HuH-7.5 (cell line): ENCODE data around the gene MAPKAPK5.
"Not testable (repeated sequence)": the region's sequence is repeated elsewhere in the genome, so short reads cannot be mapped to it uniquely, and the experiment has no call there.

Experiments used
- DNase-seq: peaks from one replicate; pipeline ENCODE4 v3.0.0; 2011; ENCODE audit warnings: low spot score

Gene MAPKAPK5

DNA sequence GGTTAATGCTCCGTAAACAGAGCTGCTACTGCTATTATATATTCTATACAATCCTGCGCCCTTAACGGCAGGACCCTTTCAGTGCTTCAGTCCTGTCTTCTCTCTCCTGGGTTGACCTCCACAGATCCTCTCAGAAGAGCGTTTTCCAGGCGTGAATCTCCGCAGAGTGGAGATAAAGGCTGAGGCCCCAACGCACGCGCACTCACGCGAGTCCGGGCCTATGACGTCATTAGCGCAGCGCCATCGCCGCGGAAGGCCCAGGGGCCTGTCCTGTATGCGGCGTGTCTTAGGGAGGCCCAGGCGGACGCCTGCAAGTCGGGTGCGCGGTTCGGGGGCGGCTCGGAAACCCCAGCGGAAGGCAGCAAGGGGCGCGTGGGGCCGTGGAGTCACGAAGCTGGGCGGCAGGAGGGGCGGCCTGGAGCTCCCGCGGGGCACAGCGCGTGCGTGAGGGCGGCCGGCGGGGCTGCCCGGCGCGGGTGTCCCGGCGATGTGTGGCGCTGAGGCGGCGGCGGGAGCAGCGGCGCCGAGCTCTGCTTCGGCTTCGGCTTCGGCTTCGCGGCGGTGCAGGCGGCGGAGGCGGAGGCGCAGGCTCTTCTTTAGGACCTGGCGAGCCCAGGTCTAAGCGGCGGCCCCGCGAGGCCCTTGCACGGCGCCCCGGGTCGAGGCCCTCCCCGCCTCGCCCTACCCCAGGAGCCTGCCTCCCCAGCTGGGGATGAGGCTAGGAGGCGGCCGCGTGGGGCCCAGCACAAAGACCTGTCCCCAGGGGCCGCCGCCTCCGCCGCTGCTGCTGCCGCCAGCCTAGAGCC is at the start of gene MAPKAPK5:
Gene MAPKAPK5, plus strand, starts transcription at position 479 of the 806 bp plus-strand sequence. CDS start 506 bp downstream, outside the sequence.
- DNase-seq = peak; percentile 97

DNA sequence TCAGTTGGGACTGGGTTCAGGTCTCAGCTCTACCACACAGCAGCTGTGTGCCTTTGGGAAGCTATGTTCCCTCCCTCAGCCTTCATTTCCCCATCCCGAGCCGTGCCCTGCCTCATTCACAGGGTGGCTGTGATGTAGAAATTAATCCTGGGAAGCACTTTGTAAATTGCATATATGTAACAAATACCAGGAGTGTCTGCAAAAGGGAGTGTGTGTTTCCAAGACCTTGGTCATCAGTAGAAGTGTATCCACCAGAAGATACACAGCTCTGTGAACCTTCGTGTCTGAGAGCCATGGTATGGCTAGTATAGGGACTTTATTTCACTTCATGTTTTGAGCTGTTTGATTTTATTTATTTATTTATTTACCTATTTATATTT is 49.2 kb upstream of the MAPKAPK5 start:
- DNase-seq = no peak

DNA sequence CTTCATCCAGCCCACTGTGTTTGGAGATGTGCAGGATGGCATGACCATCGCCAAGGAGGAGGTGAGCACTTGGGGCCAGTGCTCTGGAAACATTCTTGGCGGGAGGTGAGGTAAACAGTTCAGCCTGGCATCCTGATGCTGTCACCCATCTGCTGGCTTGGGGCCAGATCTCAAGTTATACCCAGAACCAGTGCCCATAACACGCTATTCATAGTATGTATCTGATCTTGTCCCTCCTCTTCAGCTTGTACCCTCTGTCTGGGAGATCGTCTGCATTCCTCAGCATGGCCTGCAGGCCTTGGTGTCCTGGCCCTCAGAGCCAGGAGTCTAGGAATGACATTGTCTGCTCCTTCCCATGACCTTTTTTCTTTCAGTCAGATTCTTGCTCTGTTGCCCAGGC is 43.8 kb upstream of the MAPKAPK5 start:
- no peak for DNase-seq

DNA sequence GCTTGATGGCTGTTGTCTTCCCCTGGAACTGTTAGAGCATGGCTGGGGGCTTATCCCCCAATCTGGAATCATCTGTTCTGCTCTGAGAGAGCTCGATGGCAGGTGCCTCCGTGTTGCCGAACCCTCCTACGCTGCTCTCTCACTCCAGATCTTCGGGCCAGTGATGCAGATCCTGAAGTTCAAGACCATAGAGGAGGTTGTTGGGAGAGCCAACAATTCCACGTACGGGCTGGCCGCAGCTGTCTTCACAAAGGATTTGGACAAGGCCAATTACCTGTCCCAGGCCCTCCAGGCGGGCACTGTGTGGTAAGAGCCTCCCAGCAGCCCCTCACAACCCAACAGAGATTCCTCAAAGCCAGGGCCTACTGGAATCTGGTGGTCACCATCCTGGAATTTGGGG is 42.3 kb upstream of the MAPKAPK5 start:
- no peak for DNase-seq

- no peak for DNase-seq
Observed at GRCh38 chr12:111803038-111803626, 38.9 kb upstream of the MAPKAPK5 start.

DNA sequence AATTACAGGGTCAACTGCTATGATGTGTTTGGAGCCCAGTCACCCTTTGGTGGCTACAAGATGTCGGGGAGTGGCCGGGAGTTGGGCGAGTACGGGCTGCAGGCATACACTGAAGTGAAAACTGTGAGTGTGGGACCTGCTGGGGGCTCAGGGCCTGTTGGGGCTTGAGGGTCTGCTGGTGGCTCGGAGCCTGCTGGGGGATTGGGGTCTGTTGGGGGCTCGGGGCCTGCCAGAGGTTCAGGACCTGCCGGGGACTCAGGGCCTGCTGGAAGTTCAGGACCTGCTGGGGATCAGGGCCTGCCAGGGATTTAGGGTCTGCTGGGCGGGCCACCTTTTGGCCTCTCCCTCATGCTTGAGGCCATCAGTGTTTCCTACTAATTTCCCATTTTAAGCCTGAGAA is 38.2 kb upstream of the MAPKAPK5 start:
- no peak for DNase-seq

- DNase-seq = no peak
Observed at GRCh38 chr12:111806304-111806703, 35.7 kb upstream of the MAPKAPK5 start.

- DNase-seq = no peak
Observed at GRCh38 chr12:111807232-111807631, 34.8 kb upstream of the MAPKAPK5 start.

DNA sequence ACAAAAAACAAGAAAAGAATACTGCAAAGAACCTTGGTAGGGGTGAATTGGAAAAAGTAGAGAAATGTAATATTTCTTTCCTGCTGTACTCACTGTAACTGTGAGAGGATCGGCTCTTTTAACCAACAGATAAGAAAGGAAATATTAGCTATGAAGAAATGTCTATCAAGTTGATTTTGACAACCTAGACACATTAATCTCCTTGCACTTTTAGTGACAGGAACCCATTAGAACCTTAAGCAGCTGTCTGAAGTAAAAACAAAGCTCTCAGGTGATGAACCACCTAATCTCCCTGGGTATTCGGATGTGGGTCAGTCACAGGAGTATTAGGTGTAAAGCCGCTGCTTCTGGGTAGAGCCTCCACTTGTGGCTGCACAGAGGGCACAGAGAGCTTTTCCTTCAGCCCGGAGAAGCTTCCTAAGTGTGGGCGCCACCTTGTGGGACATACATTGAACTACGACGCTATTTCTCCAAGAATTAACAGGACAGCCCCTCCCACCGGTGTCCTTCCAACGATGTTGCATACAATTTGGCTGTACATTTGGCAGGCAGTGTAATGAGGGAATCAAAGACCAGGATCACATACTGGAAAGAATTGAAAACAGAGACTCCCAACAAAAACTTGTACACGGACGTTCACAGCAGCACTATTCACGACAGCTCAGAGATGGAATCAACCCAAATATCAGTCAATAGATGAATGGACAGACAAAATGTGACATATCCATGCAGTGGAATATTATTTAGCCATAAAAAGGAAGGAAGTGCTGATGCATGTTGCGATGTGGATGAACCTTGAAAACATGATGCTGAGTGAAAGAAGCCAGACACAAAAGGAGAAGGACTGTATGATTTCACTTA is 28.9 kb upstream of the MAPKAPK5 start:
- DNase-seq = peak; percentile 75

- DNase-seq = no peak
Observed at GRCh38 chr12:111816065-111816615, 25.9 kb upstream of the MAPKAPK5 start.

GRCh38 chr12:111816898-111817297 is 25.1 kb upstream of the MAPKAPK5 start:
- not testable (repeated sequence) for DNase-seq

DNA sequence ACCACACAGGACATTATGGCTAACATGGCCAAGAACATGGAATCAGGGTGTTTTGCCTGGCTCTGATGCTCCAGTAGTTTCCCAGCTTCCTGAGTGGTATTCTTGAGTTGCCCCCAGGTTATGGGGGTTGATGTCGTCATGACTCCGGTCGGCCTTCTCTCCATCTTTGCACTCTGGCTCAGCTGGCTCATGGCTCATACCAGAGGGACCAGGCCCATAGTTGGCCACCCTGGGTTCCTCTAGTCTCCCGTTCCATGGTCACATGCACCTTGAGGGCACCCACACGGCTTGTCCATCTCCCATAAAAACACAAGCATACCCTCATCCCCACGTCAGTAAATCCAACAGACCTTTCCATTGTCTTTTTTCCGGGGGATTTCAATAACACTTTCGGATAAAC is 23.7 kb upstream of the MAPKAPK5 start:
- no peak for DNase-seq

DNA sequence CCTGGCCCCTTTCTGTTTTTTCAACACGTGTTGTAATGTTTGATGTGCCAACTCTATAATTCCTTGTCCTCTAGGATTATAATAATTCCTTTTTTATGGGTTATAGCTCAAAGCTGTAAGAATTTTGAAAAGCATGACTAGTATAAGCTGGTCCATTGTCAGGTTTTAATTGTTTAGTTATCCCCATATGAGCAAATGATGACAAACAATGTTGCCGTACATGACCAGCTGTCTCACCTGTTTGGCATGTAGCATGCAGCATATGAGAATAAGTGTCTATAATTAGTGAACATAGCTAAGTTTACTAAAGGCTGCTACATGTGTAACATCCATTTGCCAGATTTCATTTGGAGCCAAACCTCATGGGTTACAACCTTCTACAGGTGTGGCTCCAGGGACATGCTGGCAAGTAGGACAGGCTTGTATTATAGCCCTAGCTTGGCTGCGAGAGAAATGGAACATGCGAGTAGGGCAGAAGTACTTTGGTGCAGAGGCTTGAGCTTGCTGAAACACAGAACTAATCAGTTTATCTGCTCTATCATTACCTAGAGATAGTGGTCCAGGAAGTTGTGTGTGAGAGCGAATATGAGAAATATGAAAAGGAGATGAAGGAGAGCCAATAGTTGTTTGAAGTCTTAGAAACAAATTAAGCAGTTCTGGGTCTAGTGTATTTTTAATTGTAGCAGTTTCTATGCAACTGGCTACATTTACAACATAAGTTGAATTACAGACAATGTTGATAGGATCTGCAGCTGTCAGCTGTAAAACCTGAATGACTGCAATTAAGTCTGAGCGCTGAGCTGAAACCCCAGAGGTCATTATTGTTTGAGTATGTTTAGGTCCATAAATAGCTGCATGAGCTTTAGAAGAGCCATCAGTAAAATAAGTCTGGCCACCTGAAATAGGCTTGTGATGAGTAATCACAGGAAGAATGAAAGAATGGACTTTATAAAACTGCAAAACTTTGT is 22.6 kb upstream of the MAPKAPK5 start:
- DNase-seq = no peak

- not testable (repeated sequence) for DNase-seq
Observed at GRCh38 chr12:111820828-111821227, 21.2 kb upstream of the MAPKAPK5 start.

GRCh38 chr12:111822886-111823285 is 19.1 kb upstream of the MAPKAPK5 start:
- DNase-seq = no peak

DNA sequence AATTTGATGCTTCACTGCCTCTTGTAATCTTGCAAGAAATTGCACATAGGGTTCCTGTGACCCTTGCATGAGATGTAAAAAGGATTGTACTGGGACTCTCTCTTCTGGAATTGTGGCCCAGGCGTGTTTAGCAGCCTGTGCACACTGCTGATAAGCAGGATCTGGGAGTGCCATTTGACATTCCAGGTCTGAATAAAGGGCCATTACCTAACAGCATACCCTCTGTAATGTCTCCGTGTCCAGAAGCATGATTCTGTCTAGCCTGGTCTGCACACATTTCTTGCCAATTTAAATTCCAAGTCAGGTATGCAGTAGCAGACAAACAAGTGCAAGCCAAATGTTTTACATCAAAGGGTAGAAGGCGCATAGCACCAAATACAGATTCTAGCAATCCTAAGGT is 18.1 kb upstream of the MAPKAPK5 start:
- DNase-seq = no peak

DNA sequence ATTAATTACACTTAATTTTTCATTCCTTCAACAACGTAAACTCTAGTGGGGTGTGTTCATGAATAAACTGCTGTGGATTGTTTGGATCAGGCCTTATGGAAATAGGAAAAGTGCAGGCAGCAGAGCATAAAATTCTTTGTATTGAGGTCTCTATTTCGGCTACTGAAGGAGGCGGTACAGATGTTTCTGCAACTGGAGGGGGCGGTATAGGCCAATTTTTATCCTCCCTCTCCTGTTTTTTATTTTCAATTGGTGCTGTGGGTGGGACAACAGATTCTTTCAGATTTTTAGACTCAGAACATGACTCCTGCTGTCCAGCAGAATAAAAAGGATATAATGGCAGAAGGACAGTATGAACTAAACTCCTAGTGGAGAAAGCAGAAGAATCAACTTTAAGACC is 17.7 kb upstream of the MAPKAPK5 start:
- DNase-seq = not testable (repeated sequence)

DNA sequence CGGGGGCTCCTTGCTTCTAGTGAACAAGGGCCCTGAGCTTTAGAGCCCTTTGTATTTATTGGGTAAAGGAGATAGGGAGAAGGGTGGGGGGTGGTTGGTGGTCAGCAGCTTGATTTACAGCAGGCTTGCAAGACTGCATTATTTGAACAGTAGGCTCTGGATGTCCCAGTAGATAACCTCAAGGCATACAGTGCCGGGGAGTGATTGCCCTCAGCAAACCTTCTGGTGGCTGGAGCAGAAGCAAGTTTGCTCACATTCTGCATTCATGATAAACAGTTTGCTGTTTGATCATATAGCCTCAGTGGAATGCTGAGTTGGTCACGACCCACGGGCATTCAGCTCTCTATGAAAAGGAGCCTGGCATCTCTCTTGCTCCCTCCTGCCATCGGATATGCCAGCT is 16.5 kb upstream of the MAPKAPK5 start:
- no peak for DNase-seq

DNA sequence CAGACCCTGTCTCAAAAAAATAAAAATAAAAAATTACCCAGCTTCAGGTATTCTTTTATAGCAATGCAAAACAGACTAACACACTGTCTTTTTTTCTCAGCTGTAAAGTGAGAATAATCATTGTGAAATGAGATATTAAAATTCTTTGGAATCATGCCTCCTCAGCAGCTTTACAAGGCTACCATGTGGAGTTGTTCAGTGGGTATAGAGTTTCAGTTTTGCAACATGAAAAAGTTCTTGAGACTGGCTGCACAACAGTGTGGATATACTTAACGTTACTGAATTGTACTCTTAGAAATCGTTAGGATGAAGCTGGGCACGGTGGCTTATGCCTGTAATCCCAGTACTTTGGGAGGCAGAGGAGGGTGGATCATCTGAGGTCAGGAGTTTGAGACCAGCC is 15.7 kb upstream of the MAPKAPK5 start:
- DNase-seq = no peak

GRCh38 chr12:111826992-111827391 is 15.0 kb upstream of the MAPKAPK5 start:
- DNase-seq = no peak

DNA sequence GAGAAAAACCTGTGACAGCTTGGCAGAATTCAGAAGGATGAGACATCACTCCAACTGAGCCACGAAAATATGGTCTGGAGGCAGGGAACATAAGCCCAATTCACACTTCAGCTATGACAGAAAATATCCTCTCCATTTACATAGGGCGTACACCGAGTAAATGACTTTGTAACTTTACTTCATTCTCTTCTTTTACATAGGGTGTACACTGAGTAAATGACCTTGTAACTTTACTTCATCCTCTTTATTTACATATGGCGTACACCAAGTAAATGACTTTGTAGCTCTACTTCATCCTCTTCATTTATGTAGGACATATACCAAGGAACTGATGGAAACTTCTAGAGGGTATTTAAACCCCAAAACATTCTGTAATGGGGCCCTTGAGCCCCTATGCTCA is 14.1 kb upstream of the MAPKAPK5 start:
- no peak for DNase-seq
